Tracheal epithelial cell (primary cell): ENCODE results near the gene ERVV-1. TPM values are rescaled to one million over a fixed set of nuclear protein-coding genes. Genes with fewer than 3 reads are reported as not detected.

Source experiments
- total RNA-seq: library from RNA; depleted of rRNA; stranded (reverse); fragments of >200 nt; gene quantifications from 2 replicates; pipeline ENCODE4 v1.2.1, GENCODE V29; 2014

ERVV-1 gene
- 0.48 TPM in 1 of 2 replicates, not detected in the other for total RNA-seq

GRCh38 chr19:53013621-53014020, at the start of gene ERVV-1:
Gene ERVV-1, plus strand, starts transcription at chr19:53013921. Its CDS starts 170 bp downstream, at chr19:53014091.

Other genes with a start within 250 kb of the ERVV-1 start
- 12.5 and 12.6 TPM in 2 replicates for gene ZNF600, start 227.1 kb upstream of the ERVV-1 start, total RNA-seq
- 27.0 and 42.2 TPM in 2 replicates for gene ZNF28, start 192.3 kb upstream of the ERVV-1 start, total RNA-seq
- 54.0 and 74.0 TPM in 2 replicates for gene ZNF468, start 156.3 kb upstream of the ERVV-1 start, total RNA-seq
- 17.1 and 30.8 TPM in 2 replicates for gene ZNF320, start 116.3 kb upstream of the ERVV-1 start, total RNA-seq
- 8.2 and 9.0 TPM in 2 replicates for gene ZNF888, start 90.5 kb upstream of the ERVV-1 start, total RNA-seq
- 11.6 and 13.4 TPM in 2 replicates for gene ZNF816, start 51.0 kb upstream of the ERVV-1 start, total RNA-seq
- 0.24 TPM in 1 of 2 replicates, not detected in the other for gene ERVV-2, start 30.8 kb downstream of the ERVV-1 start, total RNA-seq
- 13.6 and 24.6 TPM in 2 replicates for gene ZNF160, start 89.5 kb downstream of the ERVV-1 start, total RNA-seq
- 5.8 and 6.3 TPM in 2 replicates for gene ZNF415, start 119.0 kb downstream of the ERVV-1 start, total RNA-seq
- 5.5 and 6.2 TPM in 2 replicates for gene ZNF347, start 145.1 kb downstream of the ERVV-1 start, total RNA-seq
- 2.6 and 3.4 TPM in 2 replicates for gene ZNF665, start 179.4 kb downstream of the ERVV-1 start, total RNA-seq
- gene ZNF677, start 241.0 kb downstream of the ERVV-1 start, total RNA-seq: 6.0 and 17.5 TPM in 2 replicates
- gene VN1R2, start 244.4 kb downstream of the ERVV-1 start, total RNA-seq: not detected in 2 replicates